Measurements from ENCODE around the gene CCSER1. TPM values are rescaled to one million over a fixed set of nuclear protein-coding genes. Genes with fewer than 3 reads are reported as not detected.

CCSER1 gene
- total and polyA plus RNA-seq, 2 donors (not counting 1 experiment from before 2014, with no cell fraction given), result 10.7 to 39.5 TPM

- intact Hi-C loops (cut with micrococcal nuclease), result no loop called here
- H3K27me3 Mint-ChIP-seq, result no peaks in the 10 kb centered on the region
- TF ChIP-seq EZH2 (IDR thresholded peaks at IDR 0.05; ENCODE audit: borderline replicate concordance, insufficient read depth, low read depth, low read length, poor library complexity, severe bottlenecking) (no peak), CTCF (IDR thresholded peaks at IDR 0.05) (no peak)
Observed at GRCh38 chr4:90922174-90922573, 795.0 kb downstream of the CCSER1 start.

DNA sequence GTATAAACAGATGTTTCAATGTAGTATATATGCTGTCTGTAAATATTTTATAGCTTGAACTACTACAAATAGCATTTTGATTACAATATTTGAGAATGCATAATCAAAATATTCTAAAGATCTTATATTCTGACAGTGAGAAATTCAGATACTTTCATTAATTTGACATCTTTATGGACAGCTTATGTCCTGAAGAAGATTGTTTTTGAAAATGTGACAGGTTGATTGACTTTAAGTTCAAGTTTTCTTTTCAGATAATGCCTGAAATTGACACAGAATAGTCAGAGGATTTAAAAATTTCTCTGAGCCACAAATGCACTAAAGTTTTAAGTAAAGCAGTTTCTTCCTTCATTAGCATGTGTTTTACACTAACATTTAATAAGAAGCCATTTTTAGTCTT lies 799.8 kb downstream of the CCSER1 start:
- Mint-ChIP-seq H3K4me3 (no peak overlapping the region), H3K27me3 (no peaks in the 10 kb centered on the region), H3K4me1 (no peaks in the 10 kb centered on the region), H3K9me3 (ENCODE audit: insufficient read depth) (no peaks in the 10 kb centered on the region), H3K27ac (no peak overlapping the region)
- TF ChIP-seq EZH2 (IDR thresholded peaks at IDR 0.05; ENCODE audit: borderline replicate concordance, insufficient read depth, low read depth, low read length, poor library complexity, severe bottlenecking) (no peak), CTCF (IDR thresholded peaks at IDR 0.05) (no peak)
- no peaks in the 10 kb centered on the region for H3K36me3 ChIP-seq (replicated peaks in 1 of 2; ENCODE audit: control extremely low read depth in 1 of 2, control insufficient read depth in 1 of 2, extremely low read depth in 1 of 2, insufficient read depth in 2 of 2, low read length in 1 of 2)
- H4K20me1 ChIP-seq (ENCODE audit: control insufficient read depth, insufficient read depth, low read length, poor library complexity, severe bottlenecking), result no peaks in the 10 kb centered on the region
- H3K27me3 ChIP-seq (replicated peaks in 1 of 4; ENCODE audit: control extremely low read depth in 1 of 4, control insufficient read depth in 3 of 4, insufficient read depth in 4 of 4, low read length in 3 of 4), result no peaks in the 10 kb centered on the region
- no peak overlapping the region for H3K27ac ChIP-seq (ENCODE audit: low read length in 2 of 2)
- no peaks in the 10 kb centered on the region for H3K79me2 ChIP-seq (ENCODE audit: control insufficient read depth, insufficient read depth, low read length)
- ATAC-seq (ENCODE audit: low read depth) (no peak), DNase-seq (no peak)
- ChIA-PET CTCF (no interaction called here), POLR2A (no interaction called here)
- H2AFZ ChIP-seq (ENCODE audit: insufficient read depth, low read depth, low read length, poor library complexity, severe bottlenecking), result no peak overlapping the region
- H3K4me3 ChIP-seq (ENCODE audit: control extremely low read depth in 1 of 5, extremely low read depth in 1 of 5, insufficient read depth in 1 of 5, low read depth in 2 of 5, low read length in 4 of 5), result no peak overlapping the region
- intact Hi-C loops (cut with micrococcal nuclease), result no loop called here
- no peaks in the 10 kb centered on the region for H3K9me3 ChIP-seq (ENCODE audit: control extremely low read depth in 1 of 3, control insufficient read depth in 2 of 3, insufficient read depth in 1 of 3, low read length in 2 of 3)
- no peak overlapping the region for H3K4me2 ChIP-seq (replicated peaks; ENCODE audit: low read depth, low read length, poor library complexity, severe bottlenecking)
- H3K9ac ChIP-seq (ENCODE audit: low read length), result no peak overlapping the region
- no peaks in the 10 kb centered on the region for H3K4me1 ChIP-seq (ENCODE audit: control insufficient read depth in 2 of 2, insufficient read depth in 2 of 2, low read length in 2 of 2)

More at GRCh38 chr4:90922174-90922573, 795.0 kb downstream of the CCSER1 start:
- Histone ChIP-seq H3K4me2 (replicated peaks; ENCODE audit: low read depth, low read length, poor library complexity, severe bottlenecking) (no peak overlapping the region), H3K4me1 (ENCODE audit: control insufficient read depth in 2 of 2, insufficient read depth in 2 of 2, low read length in 2 of 2) (no peaks in the 10 kb centered on the region), H2AFZ (ENCODE audit: insufficient read depth, low read depth, low read length, poor library complexity, severe bottlenecking) (no peak overlapping the region), H3K27me3 (replicated peaks in 1 of 4; ENCODE audit: control extremely low read depth in 1 of 4, control insufficient read depth in 3 of 4, insufficient read depth in 4 of 4, low read length in 3 of 4) (no peaks in the 10 kb centered on the region), H3K9ac (ENCODE audit: low read length) (no peak overlapping the region), H3K27ac (ENCODE audit: low read length in 2 of 2) (no peak overlapping the region), H4K20me1 (ENCODE audit: control insufficient read depth, insufficient read depth, low read length, poor library complexity, severe bottlenecking) (no peaks in the 10 kb centered on the region), H3K4me3 (ENCODE audit: control extremely low read depth in 1 of 5, extremely low read depth in 1 of 5, insufficient read depth in 1 of 5, low read depth in 2 of 5, low read length in 4 of 5) (no peak overlapping the region), H3K79me2 (ENCODE audit: control insufficient read depth, insufficient read depth, low read length) (no peaks in the 10 kb centered on the region), H3K9me3 (ENCODE audit: control extremely low read depth in 1 of 3, control insufficient read depth in 2 of 3, insufficient read depth in 1 of 3, low read length in 2 of 3) (no peaks in the 10 kb centered on the region), H3K36me3 (replicated peaks in 1 of 2; ENCODE audit: control extremely low read depth in 1 of 2, control insufficient read depth in 1 of 2, extremely low read depth in 1 of 2, insufficient read depth in 2 of 2, low read length in 1 of 2) (no peaks in the 10 kb centered on the region)
- no peaks in the 10 kb centered on the region for H3K9me3 Mint-ChIP-seq (ENCODE audit: insufficient read depth)
- no peak overlapping the region for H3K4me3 Mint-ChIP-seq
- POLR2A ChIA-PET, result no interaction called here
- ATAC-seq (ENCODE audit: low read depth) (no peak), DNase-seq (no peak)
- H3K4me1 Mint-ChIP-seq, result no peaks in the 10 kb centered on the region
- WGBS (ENCODE audit: insufficient coverage), result no CpG with 5 or more reads among the region's 2 CpGs
- CTCF ChIA-PET, result no interaction called here
- H3K27ac Mint-ChIP-seq, result no peak overlapping the region

Measured in B cell (primary cell).